Left lobe of liver (tissue), 2 donors: ENCODE data around the gene PARN. TPM values are rescaled to one million over a fixed set of nuclear protein-coding genes. Genes with fewer than 3 reads are reported as not detected.
A peak's percentile ranks its signal among the peaks of the same experiment; 100 is the strongest.

Experiments used
- ATAC-seq: fragments of 200-7000 bp; cut with Tn5 transposase; one replicate; pipeline ENCODE4 v1.9.1; 2020; ENCODE audit warnings: mild to moderate bottlenecking, moderate library complexity
- DNase-seq: peaks from one replicate; pipeline ENCODE4 v3.0.0-alpha.2; 2020; ENCODE audit warnings: low spot score
- total RNA-seq: library from RNA; stranded (reverse); gene quantifications from one replicate; pipeline ENCODE4 v1.2.1, GENCODE V29; 2021
- donor health status: DM: no; HTN: no; CAD: no; lungs with moderate emphysema.
- donor health status: DM: no; HTN: yes; CAD: no.

PARN gene
- total RNA-seq, 1 donor from 2014 or later, result 14.5 TPM

GRCh38 chr16:14530046-14530445, 100.0 kb downstream of the PARN start:
- DNase-seq (no peak), ATAC-seq (no peak)

GRCh38 chr16:14529010-14529669, 100.9 kb downstream of the PARN start:
- DNase-seq, result peak; percentile 82
- peak; percentile 91 for ATAC-seq

- no peak for DNase-seq
- ATAC-seq, result peak; percentile 38
Measured at GRCh38 chr16:14528306-14528705, 101.8 kb downstream of the PARN start.

GRCh38 chr16:14527411-14528044, 102.5 kb downstream of the PARN start:
- peak; percentile 74 for ATAC-seq
- DNase-seq, result peak; percentile 74

GRCh38 chr16:14525596-14525995, 104.5 kb downstream of the PARN start:
- DNase-seq (no peak), ATAC-seq (no peak)

- ATAC-seq, result no peak
- DNase-seq, result no peak
Measured at GRCh38 chr16:14524979-14525378, 105.1 kb downstream of the PARN start.

GRCh38 chr16:14523632-14524031, 106.4 kb downstream of the PARN start:
- DNase-seq (no peak), ATAC-seq (no peak)

GRCh38 chr16:14522671-14523070, 107.4 kb downstream of the PARN start:
- no peak for DNase-seq
- ATAC-seq, result no peak

- no peak for ATAC-seq
- DNase-seq, result no peak
Measured at GRCh38 chr16:14520753-14521152, 109.3 kb downstream of the PARN start.

GRCh38 chr16:14514967-14515366, 115.1 kb downstream of the PARN start:
- ATAC-seq (no peak), DNase-seq (no peak)

- peak; percentile 19 for ATAC-seq
- no peak for DNase-seq
Measured at GRCh38 chr16:14513389-14514107, 116.5 kb downstream of the PARN start.

- DNase-seq (no peak), ATAC-seq (no peak)
Measured at GRCh38 chr16:14511800-14512135, 118.3 kb downstream of the PARN start.

GRCh38 chr16:14510939-14511799, 118.9 kb downstream of the PARN start:
- ATAC-seq (peak; percentile 77), DNase-seq (no peak)

GRCh38 chr16:14510581-14510938, 119.5 kb downstream of the PARN start:
- ATAC-seq, result peak; percentile 84
- DNase-seq, result peak; percentile 71

GRCh38 chr16:14509675-14510132, 120.4 kb downstream of the PARN start:
- no peak for ATAC-seq
- no peak for DNase-seq

GRCh38 chr16:14509055-14509454, 121.0 kb downstream of the PARN start:
- DNase-seq (no peak), ATAC-seq (no peak)

GRCh38 chr16:14505846-14506245, 124.2 kb downstream of the PARN start:
- DNase-seq (no peak), ATAC-seq (no peak)

GRCh38 chr16:14502932-14503741, 126.9 kb downstream of the PARN start:
- DNase-seq (no peak), ATAC-seq (no peak)

- no peak for DNase-seq
Measured at GRCh38 chr16:14502256-14502875, 127.7 kb downstream of the PARN start.

More at GRCh38 chr16:14502256-14502875, 127.7 kb downstream of the PARN start:
- no peak for ATAC-seq
